C4-2B (cell line): ENCODE data around the gene OBSL1.

Experiments
- ZFX ChIP-seq: fragments of 450-650 bp; IDR thresholded peaks from 2 replicates; pipeline ENCODE4 v1.6.1; 2017
- TF ChIP-seq, protein P1 (sequence below): fragments of 450-650 bp; conservative IDR thresholded peaks from 2 replicates; pipeline ENCODE4 v1.5.1; 2017; ENCODE audit warnings: mild to moderate bottlenecking

DNA sequence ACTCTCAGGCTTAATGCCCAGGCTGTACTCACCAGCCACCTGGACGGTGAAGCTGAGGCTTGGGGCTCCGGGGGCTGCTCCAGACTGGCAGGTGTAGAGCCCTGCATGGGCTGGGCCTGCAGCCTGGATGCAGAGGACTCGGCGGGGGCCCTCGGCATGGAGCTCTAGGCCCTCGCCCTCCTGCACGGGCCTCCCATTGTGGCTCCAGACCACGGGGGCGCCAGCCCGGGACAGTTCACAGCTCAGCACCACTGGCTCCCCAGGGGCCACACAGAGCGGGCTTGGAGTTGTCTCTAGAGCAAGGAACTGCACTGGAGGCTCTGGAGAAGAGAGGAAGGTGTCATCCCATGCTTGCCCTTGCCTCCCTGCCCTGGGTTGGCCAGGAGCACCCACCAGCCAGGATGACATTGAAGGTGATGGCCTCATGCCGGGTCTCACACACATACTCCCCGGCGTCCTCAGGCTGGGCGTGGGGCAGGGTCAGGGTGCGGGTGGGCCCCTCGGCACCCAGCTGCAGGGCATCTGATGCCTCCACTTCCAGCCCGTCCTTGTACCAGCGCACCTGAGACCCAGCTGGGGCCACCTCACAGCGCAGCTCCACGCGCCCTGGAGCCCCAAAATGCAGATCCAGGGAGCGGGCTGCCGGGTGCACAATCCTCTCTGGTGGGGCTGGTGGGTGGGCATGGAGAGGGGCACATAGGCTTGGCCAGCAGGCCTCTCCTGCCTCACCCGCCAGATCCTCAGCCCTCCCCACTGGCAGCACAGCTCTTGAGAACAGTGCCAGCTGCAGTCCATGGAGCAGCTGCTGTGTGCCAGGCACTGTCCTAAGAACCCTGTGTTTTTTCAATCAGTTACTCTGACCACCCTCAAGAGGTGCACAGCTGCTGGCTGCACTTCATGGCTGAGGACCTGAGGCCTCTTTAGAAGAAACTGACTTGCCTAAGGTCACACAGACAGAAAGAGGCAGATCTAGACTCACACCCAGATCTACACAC lies 13.3 kb downstream of the OBSL1 start:
- TF ChIP-seq, protein P1, sequence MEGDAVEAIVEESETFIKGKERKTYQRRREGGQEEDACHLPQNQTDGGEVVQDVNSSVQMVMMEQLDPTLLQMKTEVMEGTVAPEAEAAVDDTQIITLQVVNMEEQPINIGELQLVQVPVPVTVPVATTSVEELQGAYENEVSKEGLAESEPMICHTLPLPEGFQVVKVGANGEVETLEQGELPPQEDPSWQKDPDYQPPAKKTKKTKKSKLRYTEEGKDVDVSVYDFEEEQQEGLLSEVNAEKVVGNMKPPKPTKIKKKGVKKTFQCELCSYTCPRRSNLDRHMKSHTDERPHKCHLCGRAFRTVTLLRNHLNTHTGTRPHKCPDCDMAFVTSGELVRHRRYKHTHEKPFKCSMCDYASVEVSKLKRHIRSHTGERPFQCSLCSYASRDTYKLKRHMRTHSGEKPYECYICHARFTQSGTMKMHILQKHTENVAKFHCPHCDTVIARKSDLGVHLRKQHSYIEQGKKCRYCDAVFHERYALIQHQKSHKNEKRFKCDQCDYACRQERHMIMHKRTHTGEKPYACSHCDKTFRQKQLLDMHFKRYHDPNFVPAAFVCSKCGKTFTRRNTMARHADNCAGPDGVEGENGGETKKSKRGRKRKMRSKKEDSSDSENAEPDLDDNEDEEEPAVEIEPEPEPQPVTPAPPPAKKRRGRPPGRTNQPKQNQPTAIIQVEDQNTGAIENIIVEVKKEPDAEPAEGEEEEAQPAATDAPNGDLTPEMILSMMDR, result no peak
- no peak for TF ChIP-seq ZFX
